ENCODE data around the gene ENOSF1.
"Not testable (repeated sequence)": the region's sequence is repeated elsewhere in the genome, so short reads cannot be mapped to it uniquely, and the experiment has no call there.

The ENOSF1 gene

GRCh38 chr18:686339-687111 lies 25.9 kb downstream of the ENOSF1 start:
- Mint-ChIP-seq H3K27me3 (ENCODE audit: low read depth) (no peaks in the 10 kb centered on the region), H3K9me3 (no peaks in the 10 kb centered on the region), H3K4me1 (ENCODE audit: low read depth) (peaks cover 13% of the 10 kb centered on the region), H3K27ac (no peak overlapping the region), H3K36me3 (ENCODE audit: low read depth) (peaks cover 29% of the 10 kb centered on the region), H3K4me3 (no peak overlapping the region)

- Mint-ChIP-seq H3K27ac (no peak overlapping the region), H3K27me3 (ENCODE audit: low read depth) (no peaks in the 10 kb centered on the region), H3K4me1 (ENCODE audit: low read depth) (peaks cover 18% of the 10 kb centered on the region), H3K4me3 (no peak overlapping the region), H3K9me3 (no peaks in the 10 kb centered on the region), H3K36me3 (ENCODE audit: low read depth) (peaks cover 33% of the 10 kb centered on the region)
Measured at GRCh38 chr18:685438-685837, 27.0 kb downstream of the ENOSF1 start.

- Mint-ChIP-seq H3K27ac (no peak overlapping the region), H3K9me3 (no peaks in the 10 kb centered on the region), H3K4me3 (no peak overlapping the region), H3K27me3 (ENCODE audit: low read depth) (no peaks in the 10 kb centered on the region), H3K4me1 (ENCODE audit: low read depth) (peaks cover 20% of the 10 kb centered on the region), H3K36me3 (ENCODE audit: low read depth) (peaks cover 34% of the 10 kb centered on the region)
Measured at GRCh38 chr18:683531-683930, 28.9 kb downstream of the ENOSF1 start.

- Mint-ChIP-seq H3K9me3 (no peaks in the 10 kb centered on the region), H3K4me3 (no peak overlapping the region), H3K27ac (peak overlapping the region; percentile 71), H3K4me1 (ENCODE audit: low read depth) (peaks cover 20% of the 10 kb centered on the region), H3K27me3 (ENCODE audit: low read depth) (no peaks in the 10 kb centered on the region), H3K36me3 (ENCODE audit: low read depth) (peaks cover 38% of the 10 kb centered on the region)
Measured at GRCh38 chr18:682833-683232, 29.6 kb downstream of the ENOSF1 start.

GRCh38 chr18:682416-682815 lies 30.0 kb downstream of the ENOSF1 start:
- H3K27me3 Mint-ChIP-seq (ENCODE audit: low read depth); H3K9me3 Mint-ChIP-seq; H3K4me3 Mint-ChIP-seq: not testable (repeated sequence)
- H3K4me1 Mint-ChIP-seq (ENCODE audit: low read depth) = peaks cover 20% of the 10 kb centered on the region
- H3K36me3 Mint-ChIP-seq (ENCODE audit: low read depth) = peaks cover 38% of the 10 kb centered on the region
- H3K27ac Mint-ChIP-seq = peak overlapping the region; percentile 98

GRCh38 chr18:681985-682384 lies 30.4 kb downstream of the ENOSF1 start:
- Mint-ChIP-seq H3K4me1 (ENCODE audit: low read depth) (peaks cover 22% of the 10 kb centered on the region), H3K27ac (peak overlapping the region; percentile 98), H3K4me3 (peak overlapping the region; percentile 44), H3K27me3 (ENCODE audit: low read depth) (no peaks in the 10 kb centered on the region), H3K9me3 (no peaks in the 10 kb centered on the region), H3K36me3 (ENCODE audit: low read depth) (peaks cover 37% of the 10 kb centered on the region)

- Mint-ChIP-seq H3K4me3 (no peak overlapping the region), H3K36me3 (ENCODE audit: low read depth) (peaks cover 36% of the 10 kb centered on the region), H3K9me3 (no peaks in the 10 kb centered on the region)
Measured at GRCh38 chr18:680392-680791, 32.0 kb downstream of the ENOSF1 start.

GRCh38 chr18:679516-679915 lies 32.9 kb downstream of the ENOSF1 start:
- no peak overlapping the region for H3K4me3 Mint-ChIP-seq
- no peaks in the 10 kb centered on the region for H3K9me3 Mint-ChIP-seq
- H3K27me3 Mint-ChIP-seq (ENCODE audit: low read depth) = no peaks in the 10 kb centered on the region
- H3K36me3 Mint-ChIP-seq (ENCODE audit: low read depth) = peaks cover 39% of the 10 kb centered on the region
- peaks cover 25% of the 10 kb centered on the region for H3K4me1 Mint-ChIP-seq (ENCODE audit: low read depth)
- peak overlapping the region; percentile 47 for H3K27ac Mint-ChIP-seq

More at GRCh38 chr18:680392-680791, 32.0 kb downstream of the ENOSF1 start:
- H3K27ac Mint-ChIP-seq = peak overlapping the region; percentile 74
- H3K4me1 Mint-ChIP-seq (ENCODE audit: low read depth) = peaks cover 25% of the 10 kb centered on the region
- no peaks in the 10 kb centered on the region for H3K27me3 Mint-ChIP-seq (ENCODE audit: low read depth)

- Mint-ChIP-seq H3K9me3 (no peaks in the 10 kb centered on the region), H3K4me3 (no peak overlapping the region), H3K36me3 (ENCODE audit: low read depth) (peaks cover 41% of the 10 kb centered on the region), H3K27ac (no peak overlapping the region), H3K27me3 (ENCODE audit: low read depth) (no peaks in the 10 kb centered on the region), H3K4me1 (ENCODE audit: low read depth) (peaks cover 25% of the 10 kb centered on the region)
Measured at GRCh38 chr18:678482-679182, 33.8 kb downstream of the ENOSF1 start.

- no peak overlapping the region for H3K27ac Mint-ChIP-seq
- H3K4me3 Mint-ChIP-seq = no peak overlapping the region
- no peaks in the 10 kb centered on the region for H3K9me3 Mint-ChIP-seq
- H3K4me1 Mint-ChIP-seq (ENCODE audit: low read depth) = peaks cover 23% of the 10 kb centered on the region
- H3K36me3 Mint-ChIP-seq (ENCODE audit: low read depth) = peaks cover 40% of the 10 kb centered on the region
- no peaks in the 10 kb centered on the region for H3K27me3 Mint-ChIP-seq (ENCODE audit: low read depth)
Measured at GRCh38 chr18:677951-678381, 34.5 kb downstream of the ENOSF1 start.

- Mint-ChIP-seq H3K27me3 (ENCODE audit: low read depth) (no peaks in the 10 kb centered on the region), H3K4me3 (no peak overlapping the region), H3K4me1 (ENCODE audit: low read depth) (peaks cover 18% of the 10 kb centered on the region), H3K9me3 (no peaks in the 10 kb centered on the region), H3K36me3 (ENCODE audit: low read depth) (peaks cover 43% of the 10 kb centered on the region), H3K27ac (no peak overlapping the region)
Measured at GRCh38 chr18:677145-677544, 35.3 kb downstream of the ENOSF1 start.

GRCh38 chr18:676736-677135 lies 35.7 kb downstream of the ENOSF1 start:
- H3K36me3 Mint-ChIP-seq (ENCODE audit: low read depth) = peaks cover 42% of the 10 kb centered on the region
- H3K27me3 Mint-ChIP-seq (ENCODE audit: low read depth) = no peaks in the 10 kb centered on the region
- H3K4me1 Mint-ChIP-seq (ENCODE audit: low read depth) = peaks cover 14% of the 10 kb centered on the region
- no peak overlapping the region for H3K27ac Mint-ChIP-seq
- no peaks in the 10 kb centered on the region for H3K9me3 Mint-ChIP-seq
- no peak overlapping the region for H3K4me3 Mint-ChIP-seq

GRCh38 chr18:676069-676468 lies 36.4 kb downstream of the ENOSF1 start:
- Mint-ChIP-seq H3K9me3 (no peaks in the 10 kb centered on the region), H3K27me3 (ENCODE audit: low read depth) (no peaks in the 10 kb centered on the region), H3K27ac (no peak overlapping the region), H3K36me3 (ENCODE audit: low read depth) (peaks cover 41% of the 10 kb centered on the region), H3K4me1 (ENCODE audit: low read depth) (peaks cover 7% of the 10 kb centered on the region), H3K4me3 (no peak overlapping the region)

- Mint-ChIP-seq H3K9me3 (no peaks in the 10 kb centered on the region), H3K4me3 (no peak overlapping the region), H3K4me1 (ENCODE audit: low read depth) (peaks cover 5% of the 10 kb centered on the region), H3K27ac (peak overlapping the region; percentile 45), H3K27me3 (ENCODE audit: low read depth) (no peaks in the 10 kb centered on the region), H3K36me3 (ENCODE audit: low read depth) (peaks cover 45% of the 10 kb centered on the region)
Measured at GRCh38 chr18:675307-675706, 37.1 kb downstream of the ENOSF1 start.

- no peak overlapping the region for H3K4me3 Mint-ChIP-seq
- H3K4me1 Mint-ChIP-seq (ENCODE audit: low read depth) = peaks cover 5% of the 10 kb centered on the region
- H3K9me3 Mint-ChIP-seq = no peaks in the 10 kb centered on the region
- no peaks in the 10 kb centered on the region for H3K27me3 Mint-ChIP-seq (ENCODE audit: low read depth)
- peaks cover 47% of the 10 kb centered on the region for H3K36me3 Mint-ChIP-seq (ENCODE audit: low read depth)
- no peak overlapping the region for H3K27ac Mint-ChIP-seq
Measured at GRCh38 chr18:673769-674168, 38.7 kb downstream of the ENOSF1 start.

Measured in T-helper 1 cell treated with Interleukin-12 subunit alpha and Interleukin-12 subunit beta and Interleukin-4 antibody, amounts not matched to agents 30 μg/mL and 1 μg/mL, for 36 hours (primary cell).